Breast epithelium (tissue), 3 donors: ENCODE data around the gene LRRC45.

ENCODE experiments used
- CTCF ChIP-seq, 3 donors: fragments of 450-650 bp; IDR thresholded peaks; one replicate each; pipeline ENCODE4 v1.5.1; 2016 to 2017; ENCODE audit warnings: antibody characterized with exemption in 3 of 3, mild to moderate bottlenecking in 3 of 3, moderate library complexity in 3 of 3
- POLR2A ChIP-seq: fragments of 450-650 bp; IDR thresholded peaks from one replicate; pipeline ENCODE4 v1.6.1; 2016; ENCODE audit warnings: antibody characterized with exemption, mild to moderate bottlenecking, moderate library complexity
- POLR2AphosphoS5 ChIP-seq, 3 donors: sonication (generic); formaldehyde crosslinking; IDR thresholded peaks; one replicate each; pipeline ENCODE4 v1.6.1; 2017; ENCODE audit warnings: antibody characterized with exemption in 3 of 3

GRCh38 chr17:82022310-82022980 lies 660 bp upstream of the LRRC45 start, which contains the start of gene CENPX:
- no peak for TF ChIP-seq CTCF (IDR thresholded peaks at IDR 0.05)
- no peak for TF ChIP-seq POLR2A
- no peak for TF ChIP-seq POLR2AphosphoS5 (IDR thresholded peaks at IDR 0.05)
